GM18870 (cell line): ENCODE results near the gene RIPOR2.
A peak's percentile ranks its signal among the peaks of the same experiment; 100 is the strongest.
"Not testable (repeated sequence)": the region's sequence is repeated elsewhere in the genome, so short reads cannot be mapped to it uniquely, and the experiment has no call there.

Experiments
- ATAC-seq: cut with Tn5 transposase; IDR thresholded peaks from one replicate; pipeline ENCODE4 v1.9.1; 2021; ENCODE audit warnings: moderate library complexity; ENCODE audit not compliant: unreplicated experiment

Gene RIPOR2

DNA sequence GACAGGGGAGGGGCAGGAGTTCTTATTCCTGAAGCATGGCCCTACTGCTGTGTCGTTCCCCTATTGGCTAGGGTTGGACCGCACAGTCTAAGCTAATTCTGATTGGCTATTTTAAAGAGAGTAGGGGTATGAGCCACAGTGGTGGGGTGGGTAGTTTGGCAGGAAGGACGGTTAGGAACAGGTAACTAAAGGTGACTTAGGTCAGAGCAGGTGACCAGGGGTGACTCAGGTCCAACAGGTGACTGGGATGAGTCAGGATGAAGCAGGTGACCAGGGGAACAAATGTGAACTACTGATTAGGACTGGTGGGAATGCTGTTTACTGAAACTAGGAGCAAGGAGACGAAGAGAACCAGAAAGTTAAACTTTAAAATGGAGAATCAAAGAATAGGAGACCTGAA lies 58.0 kb downstream of the RIPOR2 start:
- not testable (repeated sequence) for ATAC-seq

DNA sequence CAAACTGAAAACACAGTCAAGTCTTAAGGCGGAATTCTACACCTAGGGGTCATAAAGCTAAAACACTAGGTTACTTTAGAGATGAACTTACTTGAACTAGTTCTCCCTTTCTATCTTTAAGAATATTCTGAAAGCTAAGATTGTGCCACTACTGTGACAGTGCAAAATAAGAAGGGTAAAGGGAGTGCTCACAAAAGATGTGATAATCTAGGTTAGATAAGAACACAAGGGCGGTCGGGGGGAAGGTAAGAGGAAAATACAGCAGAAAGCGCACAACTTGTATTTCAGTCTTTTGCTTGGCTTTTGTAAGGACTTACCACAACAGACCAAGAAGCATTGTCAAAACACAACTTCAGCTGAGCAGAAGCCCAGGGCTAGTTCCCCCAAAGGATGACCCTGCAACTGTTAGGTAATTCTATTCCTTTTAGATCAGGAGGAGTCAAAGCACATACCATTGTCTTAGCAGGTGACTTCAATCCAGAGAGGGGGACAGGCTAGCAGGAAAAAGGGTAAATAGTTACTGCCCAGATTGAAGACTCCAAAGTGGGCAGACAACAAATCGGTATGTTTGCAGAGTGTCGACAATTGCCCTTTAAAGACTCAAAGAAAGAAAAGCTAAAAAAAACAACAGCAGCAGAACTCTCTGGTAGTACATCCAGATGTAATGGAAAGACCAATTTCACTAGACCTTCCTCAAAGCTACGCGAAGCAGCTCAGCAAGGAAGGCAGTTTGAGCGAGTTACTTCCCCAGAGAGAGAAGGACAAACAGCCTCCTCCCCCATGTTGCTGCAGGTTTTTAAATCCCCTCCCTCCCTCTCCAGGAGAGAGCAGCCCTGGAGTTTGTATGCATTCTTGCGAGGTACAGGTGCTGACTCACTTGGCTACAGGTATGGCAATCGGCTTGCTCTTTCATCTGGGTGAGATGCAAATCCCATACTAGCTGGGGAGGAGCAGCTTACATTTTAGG lies 59.0 kb downstream of the RIPOR2 start:
- no peak for ATAC-seq

DNA sequence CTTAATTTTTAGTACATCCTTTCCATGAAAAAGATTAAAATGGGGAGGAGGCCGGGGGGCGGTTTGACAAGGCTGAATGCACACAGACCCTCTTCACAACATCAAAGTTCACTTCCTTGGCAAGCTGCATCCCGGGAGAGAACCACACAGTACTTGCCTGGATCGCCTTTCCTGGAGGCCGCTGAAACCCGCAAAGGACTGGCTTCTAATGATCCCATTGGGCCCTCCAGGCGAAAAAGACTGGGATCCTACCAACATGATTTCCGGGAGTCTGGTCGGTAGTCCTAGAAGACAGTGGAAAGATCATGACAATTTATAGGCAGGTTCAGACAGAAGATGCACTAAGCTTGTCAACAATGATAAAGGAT lies 60.2 kb downstream of the RIPOR2 start:
- ATAC-seq, result no peak

DNA sequence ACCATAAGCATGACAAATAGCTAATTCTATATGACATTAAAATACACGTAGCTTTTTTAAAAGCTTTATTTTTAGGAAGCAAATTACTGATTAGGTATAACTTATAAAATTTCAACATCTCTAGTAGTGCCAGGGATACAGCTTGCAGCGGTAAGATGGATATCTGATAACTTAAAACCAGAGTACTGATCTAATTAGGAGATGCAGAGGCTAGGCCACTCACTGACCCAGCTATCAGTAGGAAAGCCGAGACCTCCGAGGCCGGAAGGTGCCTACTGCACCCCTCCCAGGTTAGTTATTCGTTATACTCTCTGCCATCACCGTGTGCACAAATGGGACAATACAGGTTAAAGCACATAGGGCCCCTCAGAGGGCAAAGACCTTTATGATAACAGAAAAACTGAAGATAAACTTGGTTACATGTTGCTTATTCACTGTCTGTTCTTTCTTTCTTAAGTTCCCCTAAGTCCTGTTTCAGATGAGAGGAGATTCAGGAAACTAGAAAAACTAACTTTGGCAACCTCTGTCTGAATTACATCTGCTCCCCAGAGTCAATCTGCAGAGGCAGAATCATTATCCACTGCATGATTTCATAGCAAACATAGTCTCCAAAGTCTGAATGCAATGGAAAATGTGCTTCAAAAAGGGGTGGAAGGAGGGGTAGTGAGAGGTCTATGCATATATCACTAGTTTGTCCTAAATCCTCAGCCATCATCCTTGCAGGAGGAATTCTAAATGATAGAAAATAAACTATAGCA lies 60.8 kb downstream of the RIPOR2 start:
- ATAC-seq, result no peak

DNA sequence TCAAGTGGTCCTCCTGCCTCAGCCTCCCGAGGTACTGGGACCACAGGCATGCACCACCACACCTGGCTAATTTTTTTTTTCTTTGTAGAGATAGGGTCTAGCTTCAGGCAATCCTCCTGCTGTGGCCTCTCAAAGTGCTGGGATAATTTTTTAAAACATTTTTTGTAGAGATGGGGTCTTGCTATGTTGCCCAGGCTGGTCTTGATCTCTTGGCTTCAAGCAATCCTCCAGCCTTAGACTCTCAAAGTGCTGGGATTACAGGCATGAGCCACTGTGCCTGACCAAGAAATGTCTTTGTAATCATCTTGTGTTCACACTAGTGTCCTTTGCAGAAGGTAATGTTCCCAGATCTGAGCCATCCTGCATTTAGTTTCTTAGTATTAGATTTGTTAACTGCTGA lies 61.6 kb downstream of the RIPOR2 start:
- no peak for ATAC-seq

DNA sequence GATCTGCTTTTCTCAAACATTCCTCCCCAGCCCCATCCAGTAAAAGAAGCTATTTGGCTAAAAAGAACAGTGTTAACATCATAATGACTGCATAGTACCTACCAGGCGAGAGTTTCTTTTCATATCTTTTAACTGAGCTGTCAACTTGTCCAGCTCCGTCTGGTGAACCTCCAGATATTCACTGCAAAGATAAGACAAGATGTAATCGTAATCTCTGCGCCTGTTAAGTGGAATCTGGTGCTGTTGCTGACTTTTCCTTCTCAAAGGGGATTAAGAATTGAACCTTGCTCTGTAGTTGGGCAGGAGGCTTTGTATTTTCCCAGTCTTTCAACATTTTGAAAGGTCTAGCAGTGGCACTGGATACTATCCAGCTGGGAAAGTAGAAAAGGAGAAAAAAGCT lies 63.0 kb downstream of the RIPOR2 start:
- no peak for ATAC-seq

DNA sequence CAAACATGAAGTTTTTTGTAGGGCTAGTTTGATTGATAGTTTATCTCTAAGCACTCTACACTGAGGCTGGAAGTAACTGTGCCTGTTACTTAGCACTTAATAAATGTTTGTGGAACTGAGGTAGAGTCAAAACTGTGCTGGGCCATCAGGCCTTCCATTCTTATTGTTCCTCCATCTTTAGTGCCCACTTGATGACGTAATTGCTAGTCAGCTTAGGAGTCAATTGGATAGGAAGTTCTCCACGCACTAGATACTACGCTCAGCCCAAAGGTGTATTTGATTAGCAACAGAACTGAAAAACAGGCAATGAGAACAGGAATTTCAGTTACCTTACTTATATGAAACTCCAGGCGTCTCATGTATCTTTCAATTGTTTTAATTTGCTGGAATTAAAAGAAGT lies 67.0 kb downstream of the RIPOR2 start:
- ATAC-seq, result no peak

DNA sequence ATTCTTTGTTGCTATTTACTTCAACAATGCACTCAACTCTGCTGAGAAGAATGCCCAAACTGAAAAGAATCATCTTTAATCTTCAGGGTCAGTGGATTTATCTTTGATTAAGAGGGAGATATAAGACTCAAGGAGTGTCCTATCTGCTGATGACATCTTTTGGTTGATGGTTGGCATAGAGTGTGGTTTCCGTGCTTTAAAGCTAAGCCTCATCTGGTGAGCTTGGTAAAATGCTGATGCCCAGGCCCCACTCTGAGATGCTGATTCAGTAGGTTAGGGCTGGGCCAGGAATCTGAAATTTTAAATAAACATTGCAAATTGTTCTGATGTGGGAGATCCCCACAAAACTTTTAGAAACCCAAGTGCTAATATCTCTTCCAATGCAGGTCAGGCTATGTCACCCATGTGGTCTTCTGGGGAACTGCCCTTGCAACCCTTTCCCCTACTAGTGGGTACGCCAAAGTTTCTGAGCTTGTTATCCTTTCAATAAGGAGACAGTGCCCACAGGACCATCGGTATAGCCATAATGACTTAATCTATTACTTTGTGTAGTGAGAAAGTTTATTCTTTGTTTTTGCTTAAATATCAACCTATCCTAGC lies 68.6 kb downstream of the RIPOR2 start:
- ATAC-seq, result no peak

DNA sequence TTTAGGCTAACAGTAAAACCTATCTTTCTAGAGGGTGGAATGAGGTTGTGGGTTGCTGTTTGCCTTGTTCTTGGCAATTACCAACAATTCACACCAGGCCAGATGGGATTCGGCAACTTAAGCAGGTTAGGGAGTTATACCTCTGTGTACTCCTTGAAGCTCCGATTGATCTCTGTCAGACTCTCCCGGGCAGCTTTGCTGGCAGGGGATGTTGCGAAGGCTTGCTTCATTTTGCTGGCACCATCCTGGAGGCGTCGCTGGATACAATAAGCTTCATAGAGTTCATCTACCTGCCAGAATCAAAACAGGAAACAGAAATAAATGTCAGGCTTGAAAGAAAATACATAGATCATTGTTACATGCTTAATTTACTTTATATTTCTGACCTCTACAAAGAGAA lies 70.6 kb downstream of the RIPOR2 start:
- ATAC-seq, result no peak

DNA sequence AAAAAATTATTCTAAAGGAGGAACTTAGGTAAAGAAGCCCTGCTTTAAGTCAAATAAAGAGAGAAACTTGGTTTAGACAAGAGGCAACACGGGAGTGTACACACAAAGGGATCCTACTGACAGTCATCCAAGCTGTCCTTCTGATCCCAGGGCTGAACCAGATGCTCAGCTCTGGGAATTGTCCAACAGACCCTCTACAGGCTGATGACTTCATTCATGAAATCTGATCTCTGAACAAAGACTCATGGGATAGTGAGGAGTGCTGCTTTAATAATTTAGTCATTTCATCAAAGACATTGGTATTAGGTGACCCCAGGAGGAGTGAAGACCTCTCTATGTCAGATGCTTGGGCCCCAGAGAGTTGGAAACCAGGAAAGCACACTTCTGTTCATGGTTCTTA lies 71.4 kb downstream of the RIPOR2 start:
- no peak for ATAC-seq

DNA sequence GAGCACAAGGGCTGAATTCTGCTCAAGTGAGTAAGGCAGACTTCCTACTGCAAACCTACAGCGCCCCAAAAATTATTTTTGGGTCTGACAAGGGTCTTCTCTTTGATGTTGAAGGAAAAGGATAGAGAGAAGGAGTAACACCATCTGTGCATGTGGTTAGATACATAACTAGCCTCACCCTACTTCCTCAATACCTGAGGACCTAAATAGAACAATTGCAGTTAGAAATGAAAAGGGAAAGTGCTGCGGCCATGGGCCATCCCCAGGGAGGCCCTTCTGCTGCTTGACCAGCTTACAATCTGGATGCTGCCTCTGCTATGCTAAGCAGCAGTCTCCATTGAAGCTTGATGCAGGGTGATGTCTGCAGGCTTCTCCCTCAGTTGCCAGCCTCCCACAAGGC lies 73.8 kb downstream of the RIPOR2 start:
- ATAC-seq, result no peak

DNA sequence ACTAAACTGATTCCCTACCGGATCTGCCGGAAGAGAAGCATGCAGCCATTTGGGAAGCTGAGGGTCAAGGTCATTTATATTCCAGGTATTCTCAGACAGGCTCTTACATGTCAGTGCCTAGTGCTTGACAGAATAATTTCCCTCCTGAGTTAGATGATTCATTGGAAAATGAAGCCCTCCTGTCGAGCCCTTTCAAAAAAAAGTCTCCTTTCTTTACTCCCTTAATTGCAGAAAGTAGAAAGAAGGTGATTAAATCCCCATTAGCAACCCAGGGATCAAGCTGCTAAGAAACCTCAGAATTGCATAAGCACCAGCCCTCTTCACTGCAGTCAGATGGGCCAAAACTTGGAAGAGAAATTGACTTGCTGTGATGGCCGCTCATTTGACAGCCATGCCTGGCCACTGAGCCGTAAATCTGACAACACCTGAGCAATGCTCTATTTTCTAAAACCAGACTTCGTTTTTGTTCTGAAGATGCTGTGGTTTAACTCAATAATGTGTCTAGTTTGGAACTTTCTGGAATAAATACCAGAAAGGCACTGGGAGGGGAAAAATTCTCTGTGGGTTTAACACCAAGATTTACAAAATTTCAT lies 76.1 kb downstream of the RIPOR2 start:
- ATAC-seq, result no peak

DNA sequence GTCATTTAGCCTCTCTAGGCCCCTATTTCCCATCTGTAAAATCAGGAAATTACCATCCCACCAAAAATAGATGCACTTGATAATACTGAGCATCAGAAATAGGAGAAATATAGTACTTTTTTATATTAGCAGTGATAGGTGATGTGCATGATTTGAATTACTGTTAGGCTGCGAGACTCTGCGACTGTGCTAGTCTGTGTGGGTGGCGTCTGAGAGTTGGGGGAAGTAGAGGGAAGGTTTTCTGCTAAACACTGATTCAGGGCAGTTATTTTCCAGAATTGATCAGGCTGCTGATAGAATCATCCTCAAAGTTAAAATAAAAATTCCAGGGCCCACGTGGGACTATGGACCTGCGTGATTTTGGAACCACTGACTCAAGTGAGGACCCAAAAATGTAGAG lies 76.6 kb downstream of the RIPOR2 start:
- no peak for ATAC-seq

DNA sequence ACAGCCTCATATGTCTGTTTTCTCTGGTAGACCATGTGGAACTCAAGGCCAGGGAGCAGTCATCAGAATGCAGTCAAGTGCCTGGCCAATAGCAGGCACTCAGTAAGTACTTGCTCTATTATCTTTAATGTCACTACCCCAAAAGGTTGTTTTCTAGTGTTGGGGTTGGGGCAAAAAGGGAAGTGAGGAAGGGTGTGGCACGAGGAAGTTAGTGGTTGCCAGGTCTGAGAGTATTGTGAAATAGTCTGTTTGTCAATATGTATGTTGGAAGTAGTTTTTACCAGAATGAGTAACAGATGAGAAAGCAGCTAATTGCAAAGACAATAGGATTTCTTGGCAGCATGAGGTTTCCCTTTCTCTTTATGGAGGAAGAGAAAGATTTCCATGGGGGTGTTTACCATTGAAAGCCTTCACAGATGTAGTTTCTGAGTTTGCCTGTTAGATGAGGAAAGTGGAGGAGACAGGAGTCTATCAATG lies 77.5 kb downstream of the RIPOR2 start:
- ATAC-seq, result peak; percentile 66

DNA sequence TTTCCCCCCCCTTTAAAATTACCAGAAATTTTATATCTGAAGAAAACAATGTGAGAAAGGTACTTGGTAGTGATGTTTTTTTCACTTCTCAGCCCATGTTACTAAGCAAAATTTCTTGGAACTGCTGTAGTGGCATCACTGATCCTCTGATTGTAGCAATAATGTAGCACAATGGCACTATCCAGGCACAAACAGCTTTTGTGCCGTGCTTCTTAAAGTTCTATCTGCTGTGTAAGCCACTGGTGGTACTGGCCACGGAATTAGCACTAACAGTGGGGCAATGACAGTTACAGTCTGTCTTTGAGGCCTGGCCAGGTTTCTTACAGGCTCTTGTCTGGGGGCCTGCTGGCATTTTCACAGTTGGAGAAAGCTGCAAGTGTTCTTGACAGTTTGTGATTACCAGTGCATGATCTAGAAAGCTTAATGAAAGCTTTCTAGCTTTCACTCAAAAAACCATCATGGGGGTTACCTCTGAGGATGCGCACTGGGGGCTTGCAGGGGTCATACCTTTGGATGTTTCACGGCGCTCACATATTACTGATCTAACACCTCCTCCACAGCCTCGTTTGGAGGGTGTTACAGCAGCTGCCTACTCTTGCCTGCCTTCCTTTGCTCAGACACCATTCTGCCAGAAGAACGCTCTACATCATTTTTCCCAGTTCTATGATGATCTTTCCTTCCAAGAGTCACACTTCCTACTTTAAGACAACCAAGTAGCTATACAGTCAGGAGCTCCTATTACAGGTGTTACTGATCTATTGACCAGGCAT lies 78.7 kb downstream of the RIPOR2 start:
- ATAC-seq, result no peak

DNA sequence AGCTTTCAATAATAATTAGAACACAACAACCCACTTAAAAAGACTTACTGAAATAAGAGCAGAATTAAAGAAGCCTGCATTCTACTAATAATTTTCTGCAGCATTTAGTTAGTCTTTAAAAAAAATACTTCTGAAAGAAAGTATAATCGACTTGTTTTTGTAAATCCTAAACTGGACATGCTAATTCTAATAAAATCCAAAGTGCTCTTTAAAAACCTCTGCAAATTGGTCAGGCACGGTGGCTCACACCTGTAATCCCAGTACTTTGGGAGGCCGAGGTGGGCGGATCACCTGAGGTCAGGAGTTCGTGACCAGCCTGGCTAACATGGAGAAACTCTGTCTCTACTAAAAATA lies 79.5 kb downstream of the RIPOR2 start:
- ATAC-seq, result no peak

DNA sequence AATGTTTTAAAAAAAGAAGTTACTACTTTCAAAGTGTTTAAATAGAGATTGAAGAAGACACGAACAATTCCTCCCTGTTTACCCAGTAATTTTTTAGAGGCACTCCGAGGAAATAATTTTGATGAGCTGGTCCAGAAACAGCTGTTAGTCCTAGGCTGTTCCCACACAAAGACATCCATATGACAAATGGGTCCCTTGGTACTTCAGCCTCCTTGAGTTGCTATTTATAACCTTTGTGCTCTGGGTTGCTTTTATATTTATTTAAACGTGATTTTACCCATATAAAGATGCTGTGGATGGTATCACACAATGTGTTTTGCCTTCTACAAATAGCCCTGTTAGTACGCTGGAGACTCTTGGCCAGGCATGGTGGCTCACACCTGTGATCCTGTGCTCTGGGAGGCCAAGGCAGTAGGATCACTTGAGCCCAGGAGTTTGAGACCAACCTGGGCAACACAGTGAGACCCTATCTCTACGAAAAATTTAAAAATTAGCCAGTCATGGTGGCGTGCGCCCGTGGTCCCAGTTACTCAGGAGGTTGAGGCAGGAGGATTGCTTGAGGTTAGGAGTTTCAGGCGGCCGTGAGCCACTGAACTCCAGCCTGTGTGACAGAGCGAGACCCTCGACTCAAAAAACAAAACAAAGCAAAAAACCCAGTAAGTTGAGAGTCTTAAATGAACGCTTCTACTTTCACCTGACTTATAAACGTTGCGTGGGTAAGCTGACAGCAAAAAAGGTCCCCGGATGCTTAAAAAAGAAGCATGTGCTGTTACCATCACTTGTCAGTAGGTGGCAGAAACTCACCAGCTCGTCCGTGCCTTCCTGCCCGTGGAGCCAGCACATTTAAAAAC lies 80.1 kb downstream of the RIPOR2 start:
- no peak for ATAC-seq

DNA sequence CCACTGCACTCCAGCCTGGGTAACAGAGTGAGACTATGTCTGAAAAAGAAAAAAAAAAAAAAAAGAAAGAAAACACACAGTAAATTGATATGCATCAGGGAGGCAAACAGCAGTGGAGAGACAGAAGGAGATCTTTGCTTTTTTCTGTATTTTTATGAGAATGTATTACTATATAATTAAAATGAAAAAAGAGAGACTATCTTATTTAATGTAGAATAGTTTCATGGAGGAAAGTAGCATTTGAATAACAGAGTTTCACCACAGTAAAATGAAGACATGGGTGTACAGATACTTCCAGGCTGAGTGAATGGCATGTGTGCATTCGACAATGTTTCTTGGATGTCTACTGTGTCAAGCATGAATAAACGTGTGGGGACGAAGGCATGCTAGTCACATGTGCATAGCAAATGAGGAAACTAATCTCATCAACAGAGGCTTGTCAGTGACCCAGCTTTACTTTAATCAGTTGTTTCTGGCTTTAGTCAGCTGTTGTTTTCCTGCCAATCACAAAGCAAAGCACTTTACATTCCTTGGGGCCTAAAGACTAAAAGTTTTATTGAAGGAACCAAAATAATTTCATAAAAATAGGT lies 81.6 kb downstream of the RIPOR2 start:
- ATAC-seq, result no peak

DNA sequence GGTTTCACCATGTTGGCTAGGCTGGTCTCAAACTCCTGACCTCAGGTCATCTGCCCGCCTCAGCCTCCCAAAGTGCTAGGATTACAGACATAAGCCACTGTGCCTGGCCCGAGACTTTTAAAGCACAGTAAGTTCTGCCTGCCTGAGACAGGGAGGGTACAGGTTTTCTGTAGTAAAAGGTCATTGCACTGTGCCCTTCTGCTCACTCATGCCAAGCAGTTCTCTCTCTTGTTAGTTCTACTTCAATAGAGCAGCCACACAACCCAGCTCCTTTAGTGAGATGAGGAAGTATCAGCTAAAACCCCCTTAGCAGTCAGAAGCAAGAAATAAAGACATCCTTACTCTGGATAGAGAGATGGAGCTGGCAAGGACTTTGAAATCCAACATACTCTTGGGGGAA lies 84.7 kb downstream of the RIPOR2 start:
- no peak for ATAC-seq
